ENCODE data around the gene RIMBP2.

RIMBP2 gene

GRCh38 chr12:130687796-130688778 lies 28.0 kb downstream of the RIMBP2 start:
- Histone ChIP-seq H3K27ac (no peak overlapping the region), H3K4me3 (no peak overlapping the region)
- TF ChIP-seq, protein P1, sequence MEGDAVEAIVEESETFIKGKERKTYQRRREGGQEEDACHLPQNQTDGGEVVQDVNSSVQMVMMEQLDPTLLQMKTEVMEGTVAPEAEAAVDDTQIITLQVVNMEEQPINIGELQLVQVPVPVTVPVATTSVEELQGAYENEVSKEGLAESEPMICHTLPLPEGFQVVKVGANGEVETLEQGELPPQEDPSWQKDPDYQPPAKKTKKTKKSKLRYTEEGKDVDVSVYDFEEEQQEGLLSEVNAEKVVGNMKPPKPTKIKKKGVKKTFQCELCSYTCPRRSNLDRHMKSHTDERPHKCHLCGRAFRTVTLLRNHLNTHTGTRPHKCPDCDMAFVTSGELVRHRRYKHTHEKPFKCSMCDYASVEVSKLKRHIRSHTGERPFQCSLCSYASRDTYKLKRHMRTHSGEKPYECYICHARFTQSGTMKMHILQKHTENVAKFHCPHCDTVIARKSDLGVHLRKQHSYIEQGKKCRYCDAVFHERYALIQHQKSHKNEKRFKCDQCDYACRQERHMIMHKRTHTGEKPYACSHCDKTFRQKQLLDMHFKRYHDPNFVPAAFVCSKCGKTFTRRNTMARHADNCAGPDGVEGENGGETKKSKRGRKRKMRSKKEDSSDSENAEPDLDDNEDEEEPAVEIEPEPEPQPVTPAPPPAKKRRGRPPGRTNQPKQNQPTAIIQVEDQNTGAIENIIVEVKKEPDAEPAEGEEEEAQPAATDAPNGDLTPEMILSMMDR (IDR thresholded peaks at IDR 0.05), result no peak
- DNase-seq (ENCODE audit: low spot score), result no peak

GRCh38 chr12:130687190-130687589 lies 28.9 kb downstream of the RIMBP2 start:
- TF ChIP-seq, protein P1 (IDR thresholded peaks at IDR 0.05), result no peak
- DNase-seq (ENCODE audit: low spot score), result no peak
- H3K4me3 ChIP-seq, result no peak overlapping the region
- H3K27ac ChIP-seq, result no peak overlapping the region

DNA sequence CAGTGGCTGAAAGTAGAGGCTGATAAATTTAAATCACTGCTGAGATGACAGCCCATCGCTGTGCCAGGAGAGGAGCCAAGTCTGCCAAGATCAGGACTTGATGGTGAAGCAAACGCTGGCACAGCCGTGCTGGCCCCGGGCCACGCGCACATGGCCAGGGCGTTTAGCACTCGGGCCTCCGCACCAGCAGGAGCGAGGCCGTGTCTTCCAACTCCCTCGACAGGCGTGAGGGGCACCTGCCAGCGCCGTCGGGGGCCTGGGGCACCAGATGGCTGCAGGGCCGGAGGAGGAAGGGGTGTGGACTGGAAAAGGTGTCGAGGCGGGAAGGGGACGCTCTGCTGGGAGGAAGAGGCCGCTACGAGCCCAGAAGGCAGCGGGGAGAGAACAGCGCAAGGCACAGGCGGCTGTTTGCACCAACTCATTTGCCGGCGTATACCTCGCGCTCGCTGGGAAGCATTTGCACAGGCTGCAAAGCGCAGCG lies 29.5 kb downstream of the RIMBP2 start:
- Histone ChIP-seq H3K27ac (no peak overlapping the region), H3K4me3 (no peak overlapping the region)
- DNase-seq (ENCODE audit: low spot score), result no peak
- TF ChIP-seq, protein P1 (IDR thresholded peaks at IDR 0.05), result no peak

- Histone ChIP-seq H3K4me3 (no peak overlapping the region), H3K27ac (no peak overlapping the region)
- TF ChIP-seq, protein P1 (IDR thresholded peaks at IDR 0.05), result no peak
- DNase-seq (ENCODE audit: low spot score), result no peak
These were observed 30.2 kb downstream of the RIMBP2 start for GRCh38 chr12:130685850-130686249.

- DNase-seq (ENCODE audit: low spot score), result no peak
- Histone ChIP-seq H3K27ac (no peak overlapping the region), H3K4me3 (no peak overlapping the region)
- TF ChIP-seq, protein P1 (IDR thresholded peaks at IDR 0.05), result no peak
These were observed 30.8 kb downstream of the RIMBP2 start for GRCh38 chr12:130685250-130685787.

DNA sequence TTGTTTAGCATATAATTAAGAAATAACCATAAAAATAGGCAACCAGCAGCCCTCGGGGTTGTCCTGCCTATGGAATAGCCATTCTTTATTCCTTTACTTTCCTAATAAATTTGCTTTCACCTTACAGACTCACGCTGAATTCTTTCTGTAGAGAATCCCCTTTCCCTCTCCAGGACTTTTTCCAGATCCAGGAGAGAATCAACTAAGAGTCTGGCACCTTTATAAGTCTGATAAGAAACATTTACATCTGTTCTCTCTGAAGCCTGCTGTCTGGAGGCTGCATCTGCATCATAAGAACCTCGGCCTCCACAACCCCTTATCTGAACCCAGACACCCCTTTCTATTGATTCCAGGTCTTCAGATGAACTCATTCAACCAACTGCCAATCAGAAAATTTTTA lies 32.3 kb downstream of the RIMBP2 start:
- TF ChIP-seq, protein P1 (IDR thresholded peaks at IDR 0.05), result no peak
- H3K27ac ChIP-seq, result no peak overlapping the region
- H3K4me3 ChIP-seq, result no peak overlapping the region
- DNase-seq (ENCODE audit: low spot score), result no peak
